ENCODE measurements around the gene BBS10.
"Not testable (repeated sequence)": the region's sequence is repeated elsewhere in the genome, so short reads cannot be mapped to it uniquely, and the experiment has no call there.

BBS10 gene

DNA sequence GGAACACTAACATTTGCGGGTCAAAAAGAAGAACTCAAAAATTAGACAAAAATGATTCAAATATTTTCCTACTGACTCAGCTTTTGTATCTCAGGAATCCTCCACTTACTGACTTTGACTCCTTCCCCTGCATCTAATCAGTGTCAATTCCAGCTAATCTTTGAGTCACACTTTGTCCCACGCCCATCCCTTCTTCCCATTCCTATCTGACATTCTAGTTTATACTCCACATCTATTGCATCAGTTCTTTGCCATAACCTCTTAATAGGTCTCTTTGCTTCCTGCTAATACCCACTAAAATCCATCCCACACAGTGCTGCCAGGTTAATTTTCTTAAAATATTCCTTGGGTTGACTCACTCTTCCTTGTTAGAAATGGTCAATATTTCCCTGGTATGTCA is 19.1 kb downstream of the BBS10 start:
- no peak for DNase-seq

DNA sequence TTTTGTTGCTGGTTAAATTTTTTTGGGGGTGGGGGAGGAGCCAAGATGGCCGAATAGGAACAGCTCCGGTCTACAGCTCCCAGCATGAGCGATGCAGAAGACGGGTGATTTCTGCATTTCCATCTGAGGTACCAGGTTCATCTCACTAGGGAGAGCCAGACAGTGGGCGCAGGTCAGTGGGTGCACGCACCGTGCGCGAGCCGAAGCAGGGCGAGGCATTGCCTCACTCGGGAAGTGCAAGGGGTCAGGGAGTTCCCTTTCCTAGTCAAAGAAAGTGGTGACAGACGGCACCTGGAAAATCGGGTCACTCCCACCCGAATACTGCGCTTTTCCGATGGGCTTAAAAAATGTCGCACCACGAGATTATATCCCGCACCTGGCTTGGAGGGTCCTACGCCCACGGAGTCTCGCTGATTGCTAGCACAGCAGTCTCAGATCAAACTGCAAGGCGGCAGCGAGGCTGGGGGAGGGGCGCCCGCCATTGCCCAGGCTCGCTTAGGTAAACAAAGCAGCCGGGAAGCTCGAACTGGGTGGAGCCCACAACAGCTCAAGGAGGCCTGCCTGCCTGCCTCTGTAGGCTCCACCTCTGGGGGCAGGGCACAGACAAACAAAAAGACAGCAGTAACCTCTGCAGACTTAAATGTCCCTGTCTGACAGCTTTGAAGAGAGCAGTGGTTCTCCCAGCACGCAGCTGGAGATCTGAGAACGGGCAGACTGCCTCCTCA is 28.5 kb downstream of the BBS10 start:
- not testable (repeated sequence) for DNase-seq

DNA sequence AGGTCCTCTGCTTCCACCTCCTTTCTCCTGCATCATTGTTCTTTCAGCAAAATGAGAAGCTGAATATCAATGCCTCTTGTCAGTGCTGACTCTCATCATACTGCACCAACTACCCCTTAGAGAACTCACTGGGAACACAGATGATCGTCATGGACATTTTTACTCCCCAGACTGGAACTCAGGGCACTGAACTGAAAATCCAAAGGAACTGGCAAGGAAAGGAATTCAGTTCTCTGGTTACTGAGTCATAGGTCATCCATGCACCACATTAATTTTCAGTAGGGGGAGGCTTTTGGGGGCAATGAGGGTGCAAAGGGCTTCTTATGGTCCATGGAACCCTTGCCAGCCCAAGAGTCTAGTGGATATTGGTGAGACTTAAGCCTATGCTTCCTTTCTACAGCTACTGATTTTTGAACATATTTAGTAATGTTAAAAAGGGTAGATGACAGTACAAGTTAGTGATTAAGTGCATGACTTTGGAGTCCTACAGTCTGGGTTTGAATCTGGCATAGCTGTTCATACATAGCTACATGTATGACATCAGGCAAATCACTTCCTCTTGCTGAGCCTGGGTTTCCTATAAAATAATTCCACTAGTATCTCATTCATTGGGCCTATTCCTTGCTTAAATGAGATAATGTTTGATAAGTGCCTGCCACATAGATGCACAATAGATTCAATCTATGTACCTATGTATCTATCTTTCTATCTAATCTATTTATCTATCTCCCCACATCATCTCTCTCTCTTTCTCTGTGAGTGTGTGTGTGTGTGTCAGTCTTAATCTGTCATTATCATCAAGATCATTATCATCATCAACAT is 29.2 kb downstream of the BBS10 start:
- no peak for DNase-seq

DNA sequence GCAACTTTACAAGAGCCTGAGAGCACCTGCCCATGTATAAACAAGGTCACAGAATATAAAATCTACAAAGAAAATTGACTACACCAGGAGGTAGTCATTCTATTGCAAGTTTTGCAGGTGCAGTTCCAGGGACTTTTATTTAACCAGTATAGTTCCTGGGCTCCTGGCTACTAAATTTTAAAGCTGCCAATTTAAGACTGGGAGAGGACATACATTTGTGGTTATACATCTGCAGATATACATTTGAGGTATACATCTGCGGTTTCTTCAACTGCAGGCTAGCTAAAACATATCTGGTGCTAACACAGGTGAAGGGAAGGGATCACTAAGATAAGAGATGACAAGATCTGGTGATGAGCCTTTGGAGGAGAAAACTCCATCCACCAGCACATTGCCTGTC is 30.2 kb downstream of the BBS10 start:
- DNase-seq: no peak

DNA sequence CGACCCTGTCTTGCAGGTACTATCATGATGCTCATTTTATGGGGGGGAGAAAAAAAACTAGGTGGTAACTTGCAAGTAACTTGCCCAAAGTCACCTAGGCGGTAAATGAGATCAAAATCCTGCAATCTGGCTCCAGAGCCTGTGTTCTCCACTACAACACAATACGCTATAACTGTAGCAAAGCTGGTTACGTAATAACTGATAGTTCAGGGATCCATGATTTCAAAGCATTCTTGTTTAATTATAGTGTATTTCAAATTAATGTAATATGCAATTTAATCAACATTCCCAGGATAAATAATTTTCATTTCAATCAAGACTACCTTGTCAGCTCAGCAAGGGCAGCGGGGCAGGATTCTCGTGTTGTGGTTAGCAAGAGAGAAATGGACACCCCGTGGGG is 31.7 kb downstream of the BBS10 start:
- no peak for DNase-seq

DNA sequence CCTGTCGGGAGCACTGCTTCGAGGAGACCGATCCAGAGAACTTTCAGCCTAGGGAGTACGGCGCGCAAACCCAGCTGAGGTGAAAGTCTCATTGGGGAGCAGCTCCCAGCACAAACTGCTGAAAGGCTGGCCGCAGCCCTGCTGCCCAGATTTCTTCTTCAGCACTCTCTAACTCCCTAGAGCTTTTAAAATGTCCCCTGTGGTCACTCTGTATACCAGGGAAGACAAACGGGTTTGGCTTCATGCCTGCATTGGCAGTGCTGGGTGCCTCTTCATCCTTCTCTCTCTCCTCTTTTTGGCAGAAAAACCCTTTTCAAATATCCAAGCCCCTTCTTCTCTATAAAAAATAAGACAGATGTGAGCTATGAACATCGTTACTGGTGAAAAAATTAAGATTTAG is 34.9 kb downstream of the BBS10 start:
- DNase-seq: no peak

DNA sequence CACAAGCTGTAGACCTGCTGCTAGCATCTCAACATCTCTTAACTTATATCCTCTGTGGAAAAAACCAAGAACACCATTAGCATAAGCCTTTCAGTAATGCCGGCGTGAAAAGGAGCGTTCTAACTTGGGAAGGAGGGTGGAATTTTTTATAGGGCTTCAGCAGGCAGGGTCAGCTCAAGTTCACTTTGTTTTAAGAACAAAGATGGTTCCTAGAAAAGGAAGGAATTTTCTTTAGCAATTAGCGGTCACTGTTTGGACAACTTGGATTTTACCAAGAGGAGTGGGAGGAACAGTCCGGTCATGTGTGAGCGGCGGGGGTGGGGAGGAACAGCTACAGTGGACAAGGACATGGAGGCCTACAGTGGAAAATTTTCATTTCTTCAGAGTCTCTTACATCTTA is 35.9 kb downstream of the BBS10 start:
- no peak for DNase-seq

DNA sequence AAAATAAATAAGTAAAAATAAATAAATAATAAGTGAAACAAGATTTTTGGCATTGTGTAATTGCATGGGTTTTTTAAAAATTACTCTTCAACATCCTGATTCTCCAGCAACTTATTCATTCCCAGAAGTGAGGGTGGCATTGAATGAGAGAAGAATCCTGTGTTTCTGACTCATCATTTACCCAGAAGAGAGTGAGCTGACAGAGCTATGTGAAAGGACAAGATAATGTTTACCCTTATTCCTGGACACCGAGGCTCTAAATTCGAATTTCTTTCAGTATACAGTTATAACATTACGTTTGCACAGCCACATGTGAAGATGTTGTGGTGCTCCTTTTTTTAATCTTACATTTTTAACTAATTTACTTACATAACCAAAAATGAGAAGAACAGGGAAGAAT is 36.4 kb downstream of the BBS10 start:
- DNase-seq: no peak

DNA sequence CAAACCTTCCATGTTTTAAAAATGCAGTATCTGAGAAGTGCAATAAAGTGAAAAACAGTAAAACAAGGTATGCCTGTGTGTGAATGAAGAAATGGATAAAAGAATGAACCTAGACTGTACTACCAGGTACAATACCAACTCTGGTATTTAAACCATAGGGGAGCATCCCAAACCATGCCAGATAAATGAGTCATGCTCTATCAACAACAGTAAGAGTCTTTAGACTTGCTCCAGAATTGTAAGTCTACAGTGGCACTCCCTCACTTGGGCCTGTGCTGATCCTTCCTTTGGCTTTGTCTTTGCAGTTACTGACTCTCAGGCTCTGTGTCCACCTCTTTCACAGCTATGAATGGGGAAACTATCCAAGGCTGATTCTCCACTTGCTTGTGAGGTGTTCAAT is 38.1 kb downstream of the BBS10 start:
- DNase-seq: no peak

DNA sequence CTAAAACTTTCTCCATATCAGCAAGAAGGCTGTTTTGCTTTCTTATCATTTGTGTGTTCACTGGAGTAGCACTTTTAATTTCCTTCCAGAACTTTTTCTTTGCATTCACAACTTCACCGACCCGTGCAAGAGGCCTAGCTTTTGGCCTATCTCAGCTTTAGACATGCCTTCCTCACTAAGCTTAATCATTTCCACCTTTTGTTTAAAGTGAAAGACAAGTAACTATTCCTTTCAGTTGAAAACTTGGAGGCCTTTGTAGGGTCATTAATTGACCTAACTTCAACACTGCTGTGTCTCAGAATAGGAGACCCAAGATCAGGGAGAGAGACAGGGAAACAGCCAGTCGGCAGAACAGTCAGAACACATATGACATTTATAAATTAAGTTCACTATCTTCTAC is 39.3 kb downstream of the BBS10 start:
- no peak for DNase-seq

DNA sequence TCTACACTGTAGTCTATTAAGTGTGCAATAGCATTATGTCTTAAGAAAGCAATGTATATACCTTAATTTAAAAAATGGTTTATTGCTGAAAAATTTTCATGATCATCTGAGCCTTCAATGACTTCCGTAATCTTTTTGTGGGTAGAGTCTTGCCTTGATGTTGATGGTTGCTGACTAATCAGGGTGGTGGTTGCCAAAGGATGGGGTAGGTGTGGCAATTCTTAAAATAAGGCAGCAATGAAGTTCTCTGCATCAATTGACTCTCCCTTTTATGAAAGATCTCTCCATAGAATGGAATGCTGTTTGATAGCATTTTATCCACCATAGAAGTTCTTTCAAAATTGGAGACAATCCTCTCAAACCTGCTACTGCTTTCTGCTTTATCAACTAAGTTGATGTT is 41.1 kb downstream of the BBS10 start:
- no peak for DNase-seq

DNA sequence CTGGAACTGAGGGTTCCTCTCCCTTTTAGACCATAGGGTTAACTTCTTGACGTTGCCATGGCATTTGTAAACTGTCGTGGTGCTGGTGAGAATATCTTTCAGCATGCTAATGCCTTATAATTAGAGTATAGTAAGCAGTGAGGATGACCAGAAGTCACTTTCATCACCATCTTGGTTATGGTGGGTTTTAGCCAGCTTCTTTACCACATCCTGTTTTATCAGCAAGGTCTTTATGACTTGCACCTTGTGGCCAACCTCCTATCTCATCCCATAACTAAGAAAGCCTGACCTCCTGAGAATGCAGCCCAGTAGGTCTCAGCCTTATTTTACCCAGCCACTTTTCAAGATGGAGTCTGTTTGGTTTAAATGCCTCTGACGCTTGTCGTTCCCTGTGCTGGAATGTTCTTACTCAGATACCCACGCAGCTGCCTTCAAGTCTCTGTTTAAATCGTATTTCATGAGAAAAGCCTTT is 44.2 kb downstream of the BBS10 start:
- DNase-seq: no peak

DNA sequence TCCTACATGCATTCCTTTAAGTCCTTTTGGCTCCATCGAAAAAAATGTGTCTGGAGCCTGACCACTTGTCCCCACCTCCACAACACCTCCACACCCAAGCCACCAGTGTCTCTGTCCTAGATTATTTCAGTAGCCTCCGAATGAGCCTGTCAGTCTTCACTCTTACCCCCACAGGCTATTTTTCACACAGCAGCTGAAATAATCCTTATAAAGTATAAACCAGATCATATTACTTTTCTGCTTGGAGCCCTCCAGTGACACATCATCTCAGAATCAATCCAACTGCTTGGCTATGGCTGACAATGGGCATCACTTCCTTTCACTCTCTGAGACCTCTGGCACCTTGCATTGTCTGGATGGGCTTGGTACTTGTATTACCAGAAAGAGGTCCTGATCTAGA is 44.9 kb downstream of the BBS10 start:
- no peak for DNase-seq

DNA sequence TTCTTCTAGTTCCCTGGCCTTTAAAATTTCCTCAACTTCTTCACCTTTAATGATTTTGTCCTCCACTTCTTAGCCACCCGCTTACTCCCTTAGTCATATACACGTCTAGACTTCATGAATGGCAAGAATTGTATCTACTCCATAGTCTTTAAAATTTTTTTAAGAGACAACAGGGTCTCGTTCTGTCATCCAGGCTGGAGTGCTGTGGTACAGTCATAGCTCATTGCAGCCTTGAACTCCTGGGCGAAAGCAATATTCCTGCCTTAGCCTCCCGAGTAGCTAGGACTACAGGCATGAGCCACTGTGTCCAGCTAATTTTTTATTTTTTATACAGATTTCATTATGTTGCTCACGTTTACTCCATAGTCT is 47.9 kb downstream of the BBS10 start:
- no peak for DNase-seq

DNA sequence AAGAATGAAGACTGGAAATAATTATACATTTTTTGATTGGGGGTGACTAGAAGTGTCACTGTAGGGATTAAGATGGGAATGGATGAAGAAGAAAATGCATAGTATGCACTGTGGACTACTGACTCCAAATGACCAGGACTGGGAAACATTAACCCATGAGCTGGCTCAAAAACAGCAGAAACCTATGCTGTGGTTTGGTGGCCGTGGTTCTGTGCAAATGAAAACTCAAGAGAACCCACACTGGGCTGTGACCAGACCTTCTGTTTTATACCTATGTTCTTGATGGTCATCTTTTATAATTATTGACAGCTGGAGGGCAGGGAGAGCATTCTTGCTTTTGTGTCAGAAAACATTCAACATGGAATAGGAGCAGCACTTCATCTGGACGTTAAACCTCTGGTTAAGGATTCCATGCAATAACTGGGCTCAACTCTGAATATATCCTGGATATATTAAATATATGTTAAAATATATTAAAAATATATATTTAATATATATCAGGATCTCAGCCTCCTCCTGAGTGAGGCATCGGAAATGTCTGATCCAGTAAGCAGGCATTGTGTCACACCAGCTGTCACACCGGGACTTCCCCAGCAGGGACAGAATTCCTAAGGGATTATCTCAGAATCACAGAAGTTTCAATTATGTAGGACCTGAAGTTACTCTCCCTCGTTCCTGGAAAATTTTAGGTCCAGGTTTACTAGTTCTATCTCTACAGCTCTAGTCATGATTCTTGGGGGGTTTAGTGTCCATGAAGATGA is 48.5 kb downstream of the BBS10 start:
- DNase-seq: no peak

Data from stimulated activated CD4-positive, alpha-beta T cell treated with anti-CD3 and anti-CD28 coated beads, Interleukin-2, amount 100 ng/mL, for 48 hours (primary cell).